B cell (primary cell): ENCODE measurements around the gene MIPEP.

Experiments
- EZH2 ChIP-seq: IDR thresholded peaks from 2 replicates; pipeline ENCODE4 v1.6.1; 2012; ENCODE audit warnings: borderline replicate concordance, low read depth, mild to moderate bottlenecking, moderate library complexity, low read length; ENCODE audit not compliant: insufficient read depth, poor library complexity, severe bottlenecking
- TF ChIP-seq, protein P1 (sequence below): fragments of 200-600 bp; IDR thresholded peaks from one replicate; pipeline ENCODE4 v1.8.0; 2022; ENCODE audit warnings: antibody characterized with exemption, mild to moderate bottlenecking

DNA sequence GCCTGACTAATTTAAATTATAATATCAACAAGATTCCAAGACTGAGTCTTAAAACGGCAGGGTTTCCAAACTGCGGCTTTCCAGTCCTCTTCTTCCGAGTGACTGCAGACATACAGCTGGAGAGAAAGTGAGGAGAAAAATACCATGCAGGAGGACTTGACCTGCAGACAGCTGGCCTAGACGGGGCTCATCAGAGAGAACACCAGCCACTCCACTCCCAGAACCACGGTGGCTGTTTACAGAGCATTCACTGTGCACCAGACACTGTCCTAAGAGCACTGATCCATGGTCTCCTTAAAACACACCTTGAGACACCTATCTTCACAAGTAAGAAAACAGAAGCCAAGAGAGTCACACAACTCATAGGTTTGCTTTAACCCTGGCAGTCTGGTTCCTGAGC, 152.7 kb downstream of the MIPEP start:
- TF ChIP-seq, protein P1, sequence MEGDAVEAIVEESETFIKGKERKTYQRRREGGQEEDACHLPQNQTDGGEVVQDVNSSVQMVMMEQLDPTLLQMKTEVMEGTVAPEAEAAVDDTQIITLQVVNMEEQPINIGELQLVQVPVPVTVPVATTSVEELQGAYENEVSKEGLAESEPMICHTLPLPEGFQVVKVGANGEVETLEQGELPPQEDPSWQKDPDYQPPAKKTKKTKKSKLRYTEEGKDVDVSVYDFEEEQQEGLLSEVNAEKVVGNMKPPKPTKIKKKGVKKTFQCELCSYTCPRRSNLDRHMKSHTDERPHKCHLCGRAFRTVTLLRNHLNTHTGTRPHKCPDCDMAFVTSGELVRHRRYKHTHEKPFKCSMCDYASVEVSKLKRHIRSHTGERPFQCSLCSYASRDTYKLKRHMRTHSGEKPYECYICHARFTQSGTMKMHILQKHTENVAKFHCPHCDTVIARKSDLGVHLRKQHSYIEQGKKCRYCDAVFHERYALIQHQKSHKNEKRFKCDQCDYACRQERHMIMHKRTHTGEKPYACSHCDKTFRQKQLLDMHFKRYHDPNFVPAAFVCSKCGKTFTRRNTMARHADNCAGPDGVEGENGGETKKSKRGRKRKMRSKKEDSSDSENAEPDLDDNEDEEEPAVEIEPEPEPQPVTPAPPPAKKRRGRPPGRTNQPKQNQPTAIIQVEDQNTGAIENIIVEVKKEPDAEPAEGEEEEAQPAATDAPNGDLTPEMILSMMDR = no peak
- TF ChIP-seq EZH2 = no peak
